ENCODE results near the gene EFNA5.

DNA sequence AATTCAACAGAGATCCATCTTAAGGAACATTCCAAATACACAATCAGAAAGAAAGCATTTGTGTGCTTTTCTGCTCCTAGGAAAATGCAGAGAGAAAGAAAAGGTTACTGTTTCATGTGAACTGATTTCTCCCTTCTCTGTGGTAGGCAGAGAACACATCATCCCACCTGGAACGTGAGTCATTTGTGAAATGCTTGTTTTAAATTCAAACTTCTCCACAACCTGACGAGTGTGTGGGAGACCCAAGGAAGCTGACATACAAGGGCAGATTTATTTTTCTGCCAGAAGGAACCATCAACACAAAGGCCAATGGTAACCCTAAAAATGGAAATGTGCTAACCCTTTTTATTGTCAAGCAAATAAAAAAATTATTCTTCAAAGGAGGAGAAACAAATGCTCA lies 156.4 kb downstream of the EFNA5 start:
- no peak for TF ChIP-seq GATA2 (IDR thresholded peaks at IDR 0.05; ENCODE audit: low read depth, low read length)
- no peak for TF ChIP-seq GATA3 (IDR thresholded peaks at IDR 0.05; ENCODE audit: low read depth, low read length)

Measured in SH-SY5Y (cell line).